Neural progenitor cell (in vitro differentiated cells): ENCODE data around the gene URI1. TPM values are rescaled to one million over a fixed set of nuclear protein-coding genes. Genes with fewer than 3 reads are reported as not detected.
A peak's percentile ranks its signal among the peaks of the same experiment; 100 is the strongest.

Experiments used
- DNase-seq: peaks from one replicate; pipeline ENCODE4 v3.0.0-alpha.2; 2016; ENCODE audit warnings: low spot score
- H2AFZ ChIP-seq: fragments of 200-600 bp; sonication (generic); replicated peaks from 2 replicates; pipeline ENCODE4 v1.6.1; 2016; ENCODE audit warnings: antibody characterized with exemption
- H3F3A ChIP-seq: fragments of 200-600 bp; sonication (generic); 2 replicates; pipeline ENCODE4 v1.6.1; 2016; ENCODE audit warnings: antibody characterized with exemption, low read depth
- H3K27ac ChIP-seq: fragments of 200-600 bp; sonication (generic); 2 replicates; pipeline ENCODE4 v1.5.1; 2016; ENCODE audit warnings: mild to moderate bottlenecking
- H3K27me3 ChIP-seq: fragments of 200-600 bp; sonication (generic); 2 replicates; pipeline ENCODE4 v1.6.1; 2016; ENCODE audit warnings: mild to moderate bottlenecking, moderate library complexity
- H3K36me3 ChIP-seq: fragments of 200-600 bp; sonication (generic); 2 replicates; pipeline ENCODE4 v1.5.1; 2016
- H3K4me1 ChIP-seq: fragments of 200-600 bp; sonication (generic); 2 replicates; pipeline ENCODE4 v1.6.1; 2016; ENCODE audit warnings: mixed run types
- H3K4me2 ChIP-seq: fragments of 200-600 bp; sonication (generic); 2 replicates; pipeline ENCODE4 v1.6.1; 2016
- H3K4me3 ChIP-seq: fragments of 200-600 bp; sonication (generic); 2 replicates; pipeline ENCODE4 v1.5.1; 2016
- H3K79me2 ChIP-seq: fragments of 200-600 bp; sonication (generic); 2 replicates; pipeline ENCODE4 v1.6.1; 2016; ENCODE audit warnings: low read depth
- H3K9ac ChIP-seq: fragments of 200-600 bp; sonication (generic); 2 replicates; pipeline ENCODE4 v1.6.1; 2016
- H3K9me3 ChIP-seq: fragments of 200-600 bp; sonication (generic); 2 replicates; pipeline ENCODE4 v1.5.1; 2016; ENCODE audit warnings: low read depth
- H4K20me1 ChIP-seq: fragments of 200-600 bp; sonication (generic); 2 replicates; pipeline ENCODE4 v1.6.1; 2016; ENCODE audit warnings: low read depth
- H3K27ac Mint-ChIP-seq: 3 replicates; pipeline ENCODE4 v1.8.0; 2021; ENCODE audit warnings: mixed read lengths
- H3K27me3 Mint-ChIP-seq: 2 replicates; pipeline ENCODE4 v1.8.0; 2022; ENCODE audit warnings: low read depth, mild to moderate bottlenecking, inconsistent platforms, moderate library complexity, mixed read lengths; ENCODE audit not compliant: insufficient read depth
- H3K36me3 Mint-ChIP-seq: 3 replicates; pipeline ENCODE4 v1.8.0; 2021; ENCODE audit warnings: mixed read lengths
- H3K4me1 Mint-ChIP-seq: 3 replicates; pipeline ENCODE4 v1.8.0; 2021; ENCODE audit warnings: mixed read lengths
- H3K4me3 Mint-ChIP-seq: 3 replicates; pipeline ENCODE4 v1.8.0; 2021; ENCODE audit warnings: mild to moderate bottlenecking, moderate library complexity, mixed read lengths
- H3K9me3 Mint-ChIP-seq: 3 replicates; pipeline ENCODE4 v1.8.0; 2020; ENCODE audit warnings: mixed read lengths
- CTCF ChIP-seq: fragments of 200-600 bp; sonication (generic); IDR thresholded peaks from 2 replicates; pipeline ENCODE4 v1.5.1; 2017; ENCODE audit warnings: antibody characterized with exemption, mild to moderate bottlenecking
- EZH2 ChIP-seq: fragments of 200-600 bp; sonication (generic); IDR thresholded peaks from 2 replicates; pipeline ENCODE4 v1.6.1; 2017; ENCODE audit warnings: antibody characterized with exemption, mild to moderate bottlenecking, moderate library complexity
- EZH2phosphoT487 ChIP-seq: fragments of 200-600 bp; sonication (generic); IDR thresholded peaks from 2 replicates; pipeline ENCODE4 v1.6.1; 2017; ENCODE audit warnings: antibody characterized with exemption
- total RNA-seq: library from RNA; depleted of rRNA; stranded (reverse); fragments of >200 nt; gene quantifications from 2 replicates; pipeline ENCODE4 v1.2.3, GENCODE V29; 2015; ENCODE audit warnings: low replicate concordance

URI1 gene
- total RNA-seq, 1 donor from 2014 or later, result 94.7 TPM

GRCh38 chr19:29992233-29992867 lies 50.3 kb downstream of the URI1 start:
- peaks cover 8% of the 10 kb centered on the region for H3K9me3 ChIP-seq
- Mint-ChIP-seq H3K36me3 (peaks cover 68% of the 10 kb centered on the region), H3K9me3 (peaks cover 48% of the 10 kb centered on the region), H3K4me3 (no peak overlapping the region), H3K27me3 (peaks cover 2% of the 10 kb centered on the region), H3K27ac (no peak overlapping the region), H3K4me1 (no peaks in the 10 kb centered on the region)
- H4K20me1 ChIP-seq, result no peaks in the 10 kb centered on the region
- no peak overlapping the region for H2AFZ ChIP-seq
- no peak for TF ChIP-seq EZH2phosphoT487
- no peaks in the 10 kb centered on the region for H3K27me3 ChIP-seq
- H3K36me3 ChIP-seq, result peaks cover 25% of the 10 kb centered on the region
- H3K9ac ChIP-seq, result no peak overlapping the region
- H3K27ac ChIP-seq, result no peak overlapping the region
- H3K4me3 ChIP-seq, result no peak overlapping the region
- no peaks in the 10 kb centered on the region for H3F3A ChIP-seq
- no peaks in the 10 kb centered on the region for H3K4me1 ChIP-seq
- no peak overlapping the region for H3K4me2 ChIP-seq
- DNase-seq, result no peak
- peaks cover 94% of the 10 kb centered on the region for H3K79me2 ChIP-seq

- Histone ChIP-seq H2AFZ (no peak overlapping the region), H3F3A (peaks cover 14% of the 10 kb centered on the region), H3K9me3 (peaks cover 13% of the 10 kb centered on the region), H3K27ac (no peak overlapping the region), H3K79me2 (peaks cover 92% of the 10 kb centered on the region), H3K4me2 (no peak overlapping the region), H3K4me1 (peaks cover 8% of the 10 kb centered on the region), H3K36me3 (peaks cover 31% of the 10 kb centered on the region), H3K9ac (no peak overlapping the region), H3K4me3 (no peak overlapping the region), H4K20me1 (peaks cover 6% of the 10 kb centered on the region), H3K27me3 (no peaks in the 10 kb centered on the region)
- Mint-ChIP-seq H3K27me3 (no peaks in the 10 kb centered on the region), H3K4me1 (peaks cover 27% of the 10 kb centered on the region), H3K9me3 (peaks cover 62% of the 10 kb centered on the region), H3K27ac (no peak overlapping the region), H3K4me3 (no peak overlapping the region), H3K36me3 (peaks cover 47% of the 10 kb centered on the region)
- no peak for DNase-seq
- TF ChIP-seq CTCF, result no peak
- TF ChIP-seq EZH2phosphoT487, result no peak
- no peak for TF ChIP-seq EZH2
Measured at GRCh38 chr19:29999490-29999889, 57.5 kb downstream of the URI1 start.

GRCh38 chr19:30000862-30001261 lies 58.8 kb downstream of the URI1 start:
- Mint-ChIP-seq H3K27ac (no peak overlapping the region), H3K36me3 (peaks cover 45% of the 10 kb centered on the region)
- peaks cover 6% of the 10 kb centered on the region for H4K20me1 ChIP-seq

More at GRCh38 chr19:30000862-30001261, 58.8 kb downstream of the URI1 start:
- H3K4me1 Mint-ChIP-seq, result peaks cover 35% of the 10 kb centered on the region
- H3K4me3 ChIP-seq, result no peak overlapping the region
- H3F3A ChIP-seq, result peaks cover 14% of the 10 kb centered on the region
- DNase-seq, result no peak
- peaks cover 78% of the 10 kb centered on the region for H3K79me2 ChIP-seq
- no peak overlapping the region for H2AFZ ChIP-seq
- peaks cover 52% of the 10 kb centered on the region for H3K9me3 Mint-ChIP-seq
- no peak overlapping the region for H3K4me3 Mint-ChIP-seq
- H3K9ac ChIP-seq, result no peak overlapping the region
- H3K9me3 ChIP-seq, result peaks cover 13% of the 10 kb centered on the region
- H3K27ac ChIP-seq, result peak overlapping the region; percentile 75
- H3K4me2 ChIP-seq, result no peak overlapping the region
- H3K4me1 ChIP-seq, result peaks cover 8% of the 10 kb centered on the region
- no peaks in the 10 kb centered on the region for H3K27me3 Mint-ChIP-seq
- peaks cover 26% of the 10 kb centered on the region for H3K36me3 ChIP-seq
- TF ChIP-seq EZH2 (no peak), CTCF (no peak), EZH2phosphoT487 (no peak)
- H3K27me3 ChIP-seq, result no peaks in the 10 kb centered on the region
